Measurements from ENCODE around the gene NUMA1.

Gene NUMA1

DNA sequence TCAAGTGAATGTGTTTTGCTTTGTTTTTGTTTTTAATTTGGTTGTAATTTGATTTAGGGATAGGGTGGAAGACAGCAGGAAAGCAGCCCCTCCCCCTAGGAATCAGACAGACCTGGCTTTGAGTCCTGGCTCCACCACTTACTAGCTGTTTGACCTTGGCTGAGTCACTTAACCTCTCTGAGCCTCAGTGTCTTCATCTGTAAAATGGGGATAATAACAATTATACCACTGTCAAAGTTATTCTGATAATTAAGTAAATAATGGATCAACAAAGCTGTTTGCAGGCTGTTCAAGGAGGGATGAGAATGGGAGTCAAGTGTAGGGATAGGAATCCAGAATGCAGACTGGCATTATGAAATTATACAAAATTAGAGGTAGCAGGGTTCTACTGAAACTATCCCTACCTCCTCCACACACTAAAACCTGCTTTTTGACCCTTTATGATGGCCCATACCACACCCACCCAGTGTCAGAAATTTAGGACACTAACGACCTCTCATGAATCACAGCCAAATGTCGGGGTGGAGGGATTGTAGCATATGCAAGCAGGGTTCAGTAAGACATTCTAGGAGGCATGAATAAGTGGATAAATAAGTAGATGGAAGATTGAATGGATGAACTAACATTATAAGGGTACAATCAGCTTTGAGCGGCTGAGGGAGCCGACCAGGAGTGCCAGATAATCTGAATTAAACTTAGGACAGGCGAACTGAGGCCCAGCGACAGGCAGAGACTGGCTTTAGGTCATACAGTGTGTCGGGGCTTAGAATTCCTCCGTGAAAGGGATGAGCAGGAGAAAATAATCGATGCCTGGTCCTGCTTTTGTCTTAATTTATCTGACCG is 31.2 kb upstream of the NUMA1 start:
- TF ChIP-seq CTCF (conservative IDR thresholded peaks at IDR 0.05; ENCODE audit: low read depth, low read length), result no peak
- DNase-seq (ENCODE audit: low read depth), result no peak
- peak overlapping the region; percentile 89 for H3K4me3 ChIP-seq (ENCODE audit: low read length)

- no peak within 1 kb of the TSS for H3K4me3 ChIP-seq (ENCODE audit: low read length)
- no peak for TF ChIP-seq CTCF (conservative IDR thresholded peaks at IDR 0.05; ENCODE audit: low read depth, low read length)
- no peak for DNase-seq (ENCODE audit: low read depth)
Measured at GRCh38 chr11:72105888-72106287, 25.5 kb upstream of the NUMA1 start, which contains the start of gene TOMT. Gene TOMT (plus strand): TSS chr11:72105924. CDS start chr11:72105952, 28 bp downstream.

DNA sequence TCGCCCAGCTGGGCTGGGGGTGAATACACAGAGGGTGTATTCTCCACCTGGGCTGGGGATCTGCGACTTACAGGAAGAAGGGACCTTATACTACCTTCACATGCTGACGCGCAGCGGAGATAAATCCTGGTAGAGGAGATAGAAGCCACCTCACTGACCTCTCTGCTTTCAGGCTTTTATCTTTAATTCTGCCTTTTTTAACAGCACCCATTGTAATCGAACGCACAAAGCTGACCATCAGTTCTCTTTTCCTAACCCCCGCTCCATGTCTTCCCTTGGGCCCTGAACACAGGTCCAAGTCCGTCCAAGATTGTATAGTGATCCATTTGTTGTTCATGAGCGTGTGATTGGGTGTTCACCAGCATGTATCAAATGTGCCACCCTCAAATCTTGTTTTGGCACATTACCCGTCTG is 23.4 kb upstream of the NUMA1 start:
- TF ChIP-seq CTCF (conservative IDR thresholded peaks at IDR 0.05; ENCODE audit: low read depth, low read length), result no peak
- DNase-seq (ENCODE audit: low read depth), result no peak
- peak overlapping the region; percentile 2 for H3K4me3 ChIP-seq (ENCODE audit: low read length)

DNA sequence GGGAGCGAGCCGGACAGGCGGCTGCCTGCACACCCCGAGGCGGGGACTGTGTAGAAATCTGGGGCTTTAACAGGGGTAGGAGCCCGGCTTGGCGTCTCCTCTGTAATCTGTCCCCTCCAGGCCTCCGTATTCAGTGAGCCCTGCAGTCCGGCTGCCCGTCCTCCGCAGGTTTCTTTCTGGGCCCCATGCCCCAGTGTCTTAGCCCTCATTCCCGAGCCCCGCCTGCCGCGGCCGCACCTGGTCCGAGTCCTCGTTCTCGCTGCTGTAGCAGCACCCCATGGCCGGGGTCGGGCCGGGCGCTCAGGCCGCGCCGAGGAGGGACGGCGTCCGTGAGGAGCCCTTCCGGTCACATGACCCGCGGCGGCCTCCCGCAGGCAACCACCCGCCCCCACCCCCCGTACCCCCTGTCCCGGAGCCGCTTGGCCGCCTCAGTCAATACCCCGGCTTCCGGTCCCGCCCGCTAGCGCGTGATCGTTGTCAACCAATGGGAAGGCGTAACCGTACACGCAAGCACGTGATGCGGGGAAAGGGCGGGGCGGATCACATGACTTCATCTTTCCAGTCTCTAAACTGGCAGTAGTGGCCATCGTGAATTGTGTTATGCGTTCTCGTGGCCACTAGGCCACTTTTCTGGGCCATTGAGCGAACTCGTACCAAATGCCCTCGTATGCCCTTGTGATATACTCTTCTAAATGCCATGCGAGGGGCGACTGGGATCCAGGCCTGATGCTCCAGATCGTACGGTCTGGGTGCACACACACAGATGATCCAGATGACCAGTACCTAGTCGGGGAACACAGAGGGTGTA is 22.8 kb upstream of the NUMA1 start, which contains the start of gene LAMTOR1:
Gene LAMTOR1 (minus strand): TSS at position 352 of the 808 bp plus-strand sequence. CDS start 73 bp downstream, at position 279.
- peak within 1 kb of the TSS; percentile 69 for H3K4me3 ChIP-seq (ENCODE audit: low read length)
- DNase-seq (ENCODE audit: low read depth), result peak; percentile 97
- TF ChIP-seq CTCF (conservative IDR thresholded peaks at IDR 0.05; ENCODE audit: low read depth, low read length), result peak; percentile 38

DNA sequence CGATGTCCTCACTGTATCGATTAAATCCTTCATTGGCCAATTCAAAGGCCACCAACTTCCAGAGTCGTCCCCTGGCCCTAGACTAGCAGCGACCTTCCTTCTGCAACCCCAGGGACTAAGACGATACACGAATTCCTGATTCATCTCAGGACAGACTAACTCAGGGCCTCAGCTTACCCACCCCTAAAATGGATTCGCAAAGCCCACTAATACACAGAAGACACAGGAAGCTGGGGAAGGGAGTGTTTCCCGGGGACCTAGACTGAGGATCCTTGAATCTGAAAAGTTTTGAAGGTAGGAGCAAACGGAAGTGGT is 22.2 kb upstream of the NUMA1 start:
- H3K4me3 ChIP-seq (ENCODE audit: low read length), result peak overlapping the region; percentile 69
- DNase-seq (ENCODE audit: low read depth), result no peak
- TF ChIP-seq CTCF (conservative IDR thresholded peaks at IDR 0.05; ENCODE audit: low read depth, low read length), result no peak

- peak overlapping the region; percentile 69 for H3K4me3 ChIP-seq (ENCODE audit: low read length)
- TF ChIP-seq CTCF (conservative IDR thresholded peaks at IDR 0.05; ENCODE audit: low read depth, low read length), result no peak
- no peak for DNase-seq (ENCODE audit: low read depth)
Measured at GRCh38 chr11:72102162-72102561, 21.8 kb upstream of the NUMA1 start.
